Type B pancreatic cell (in vitro differentiated cells): ENCODE results near the gene ADAMTS19. TPM values are rescaled to one million over a fixed set of nuclear protein-coding genes. Genes with fewer than 3 reads are reported as not detected.

Source experiments
- DNase-seq: peaks from one replicate; pipeline ENCODE4 v3.0.0; 2021; ENCODE audit warnings: mixed read lengths; ENCODE audit not compliant: unreplicated experiment; ENCODE audit errors: extremely low spot score
- H3K27ac Mint-ChIP-seq: 2 replicates; pipeline ENCODE4 v1.8.0; 2021; ENCODE audit warnings: mild to moderate bottlenecking, mixed read lengths
- H3K27me3 Mint-ChIP-seq: 2 replicates; pipeline ENCODE4 v1.8.0; 2021; ENCODE audit warnings: mixed read lengths
- H3K36me3 Mint-ChIP-seq: 2 replicates; pipeline ENCODE4 v1.8.0; 2021; ENCODE audit warnings: mixed read lengths
- H3K4me1 Mint-ChIP-seq: one replicate; pipeline ENCODE4 v1.8.0; 2021; ENCODE audit warnings: mixed read lengths; ENCODE audit not compliant: unreplicated experiment
- H3K4me3 Mint-ChIP-seq: 2 replicates; pipeline ENCODE4 v1.8.0; 2021; ENCODE audit warnings: mild to moderate bottlenecking, mixed read lengths
- H3K9me3 Mint-ChIP-seq: 2 replicates; pipeline ENCODE4 v1.8.0; 2021; ENCODE audit warnings: mixed read lengths
- CTCF ChIP-seq: fragments of 200-600 bp; sonication (generic); conservative IDR thresholded peaks from 2 replicates; pipeline ENCODE4 v1.5.0; 2021; ENCODE audit warnings: antibody characterized with exemption, mild to moderate bottlenecking
- total RNA-seq: library from RNA; stranded (reverse); gene quantifications from 2 replicates; pipeline ENCODE4 v1.2.1, GENCODE V29; 2021; ENCODE audit warnings: low replicate concordance

Gene ADAMTS19
- total RNA-seq, 1 donor from 2014 or later, result 12.7 TPM

- no peak for TF ChIP-seq CTCF
- Mint-ChIP-seq H3K36me3 (peaks cover 10% of the 10 kb centered on the region), H3K4me3 (no peak overlapping the region), H3K27ac (no peak overlapping the region), H3K27me3 (no peaks in the 10 kb centered on the region), H3K4me1 (no peaks in the 10 kb centered on the region), H3K9me3 (peaks cover 4% of the 10 kb centered on the region)
- DNase-seq, result no peak
Measured at GRCh38 chr5:129507527-129507926, 47.4 kb downstream of the ADAMTS19 start.

GRCh38 chr5:129508606-129509005 is 48.5 kb downstream of the ADAMTS19 start:
- no peak for TF ChIP-seq CTCF
- Mint-ChIP-seq H3K27ac (no peak overlapping the region), H3K4me3 (no peak overlapping the region), H3K4me1 (no peaks in the 10 kb centered on the region), H3K27me3 (no peaks in the 10 kb centered on the region), H3K9me3 (peaks cover 4% of the 10 kb centered on the region), H3K36me3 (peaks cover 17% of the 10 kb centered on the region)
- no peak for DNase-seq

- no peak for TF ChIP-seq CTCF
- DNase-seq, result no peak
- Mint-ChIP-seq H3K27ac (no peak overlapping the region), H3K4me3 (no peak overlapping the region), H3K4me1 (no peaks in the 10 kb centered on the region), H3K27me3 (no peaks in the 10 kb centered on the region), H3K9me3 (peaks cover 11% of the 10 kb centered on the region), H3K36me3 (peaks cover 22% of the 10 kb centered on the region)
Measured at GRCh38 chr5:129509363-129509975, 49.4 kb downstream of the ADAMTS19 start.

GRCh38 chr5:129511291-129511690 is 51.2 kb downstream of the ADAMTS19 start:
- Mint-ChIP-seq H3K4me3 (no peak overlapping the region), H3K27ac (no peak overlapping the region), H3K27me3 (no peaks in the 10 kb centered on the region), H3K36me3 (peaks cover 28% of the 10 kb centered on the region), H3K9me3 (peaks cover 22% of the 10 kb centered on the region), H3K4me1 (no peaks in the 10 kb centered on the region)
- DNase-seq, result no peak
- no peak for TF ChIP-seq CTCF

- Mint-ChIP-seq H3K36me3 (peaks cover 9% of the 10 kb centered on the region), H3K4me1 (no peaks in the 10 kb centered on the region), H3K9me3 (peaks cover 5% of the 10 kb centered on the region), H3K27ac (no peak overlapping the region), H3K4me3 (no peak overlapping the region), H3K27me3 (no peaks in the 10 kb centered on the region)
- TF ChIP-seq CTCF, result no peak
- DNase-seq, result no peak
Measured at GRCh38 chr5:129541051-129541450, 81.0 kb downstream of the ADAMTS19 start.
